ENCODE results near the gene C1QB.
"Not testable (repeated sequence)": the region's sequence is repeated elsewhere in the genome, so short reads cannot be mapped to it uniquely, and the experiment has no call there.

Gene C1QB

DNA sequence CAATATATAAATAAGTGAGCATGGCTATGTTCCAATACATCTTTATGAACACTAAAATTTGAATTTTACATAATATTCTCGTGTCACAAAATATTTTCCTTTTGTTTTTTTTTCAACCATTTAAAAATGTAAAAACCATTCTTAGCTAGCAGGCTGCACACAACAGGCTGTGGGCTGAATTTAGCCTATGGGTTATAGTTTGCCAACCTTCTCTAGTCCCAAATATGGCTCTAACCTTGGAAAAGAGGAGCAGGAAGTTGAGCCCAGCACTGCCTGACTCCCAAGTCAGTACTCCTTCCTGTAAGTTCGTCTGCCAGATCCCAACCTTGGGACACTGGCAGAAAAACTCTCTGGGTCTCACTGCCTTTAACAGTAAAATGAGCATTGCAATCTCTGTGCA, 13.4 kb downstream of the C1QB start:
- no peak for TF ChIP-seq CREB5 (CRISPR knock-in tag; IDR thresholded peaks at IDR 0.05; ENCODE audit: low read depth)
- TF ChIP-seq ZFP3 (CRISPR knock-in tag; IDR thresholded peaks at IDR 0.05), result no peak
- TF ChIP-seq PPARA (CRISPR knock-in tag; IDR thresholded peaks at IDR 0.05; ENCODE audit: borderline replicate concordance), result no peak
- no peak for TF ChIP-seq GLIS3 (CRISPR knock-in tag; IDR thresholded peaks at IDR 0.05)
- TF ChIP-seq RARB (CRISPR knock-in tag; IDR thresholded peaks at IDR 0.05), result no peak
- TF ChIP-seq PATZ1 (CRISPR knock-in tag; IDR thresholded peaks at IDR 0.05; ENCODE audit: borderline replicate concordance), result no peak
- no peak for TF ChIP-seq SNAI2 (CRISPR knock-in tag; IDR thresholded peaks at IDR 0.05)
- TF ChIP-seq BACH2 (CRISPR knock-in tag; IDR thresholded peaks at IDR 0.05; ENCODE audit: borderline replicate concordance), result no peak
- TF ChIP-seq TCF4 (CRISPR knock-in tag; IDR thresholded peaks at IDR 0.05; ENCODE audit: borderline replicate concordance), result no peak
- TF ChIP-seq, protein P1, sequence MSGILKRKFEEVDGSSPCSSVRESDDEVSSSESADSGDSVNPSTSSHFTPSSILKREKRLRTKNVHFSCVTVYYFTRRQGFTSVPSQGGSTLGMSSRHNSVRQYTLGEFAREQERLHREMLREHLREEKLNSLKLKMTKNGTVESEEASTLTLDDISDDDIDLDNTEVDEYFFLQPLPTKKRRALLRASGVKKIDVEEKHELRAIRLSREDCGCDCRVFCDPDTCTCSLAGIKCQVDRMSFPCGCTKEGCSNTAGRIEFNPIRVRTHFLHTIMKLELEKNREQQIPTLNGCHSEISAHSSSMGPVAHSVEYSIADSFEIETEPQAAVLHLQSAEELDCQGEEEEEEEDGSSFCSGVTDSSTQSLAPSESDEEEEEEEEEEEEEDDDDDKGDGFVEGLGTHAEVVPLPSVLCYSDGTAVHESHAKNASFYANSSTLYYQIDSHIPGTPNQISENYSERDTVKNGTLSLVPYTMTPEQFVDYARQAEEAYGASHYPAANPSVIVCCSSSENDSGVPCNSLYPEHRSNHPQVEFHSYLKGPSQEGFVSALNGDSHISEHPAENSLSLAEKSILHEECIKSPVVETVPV (CRISPR knock-in tag; IDR thresholded peaks at IDR 0.05), result no peak
- TF ChIP-seq ZNF565 (CRISPR knock-in tag; conservative IDR thresholded peaks at IDR 0.05; ENCODE audit: low read depth), result no peak
- TF ChIP-seq ESRRG (CRISPR knock-in tag; IDR thresholded peaks at IDR 0.05), result no peak
- TF ChIP-seq OSR1 (CRISPR knock-in tag; IDR thresholded peaks at IDR 0.05), result no peak
- TF ChIP-seq, protein P2, sequence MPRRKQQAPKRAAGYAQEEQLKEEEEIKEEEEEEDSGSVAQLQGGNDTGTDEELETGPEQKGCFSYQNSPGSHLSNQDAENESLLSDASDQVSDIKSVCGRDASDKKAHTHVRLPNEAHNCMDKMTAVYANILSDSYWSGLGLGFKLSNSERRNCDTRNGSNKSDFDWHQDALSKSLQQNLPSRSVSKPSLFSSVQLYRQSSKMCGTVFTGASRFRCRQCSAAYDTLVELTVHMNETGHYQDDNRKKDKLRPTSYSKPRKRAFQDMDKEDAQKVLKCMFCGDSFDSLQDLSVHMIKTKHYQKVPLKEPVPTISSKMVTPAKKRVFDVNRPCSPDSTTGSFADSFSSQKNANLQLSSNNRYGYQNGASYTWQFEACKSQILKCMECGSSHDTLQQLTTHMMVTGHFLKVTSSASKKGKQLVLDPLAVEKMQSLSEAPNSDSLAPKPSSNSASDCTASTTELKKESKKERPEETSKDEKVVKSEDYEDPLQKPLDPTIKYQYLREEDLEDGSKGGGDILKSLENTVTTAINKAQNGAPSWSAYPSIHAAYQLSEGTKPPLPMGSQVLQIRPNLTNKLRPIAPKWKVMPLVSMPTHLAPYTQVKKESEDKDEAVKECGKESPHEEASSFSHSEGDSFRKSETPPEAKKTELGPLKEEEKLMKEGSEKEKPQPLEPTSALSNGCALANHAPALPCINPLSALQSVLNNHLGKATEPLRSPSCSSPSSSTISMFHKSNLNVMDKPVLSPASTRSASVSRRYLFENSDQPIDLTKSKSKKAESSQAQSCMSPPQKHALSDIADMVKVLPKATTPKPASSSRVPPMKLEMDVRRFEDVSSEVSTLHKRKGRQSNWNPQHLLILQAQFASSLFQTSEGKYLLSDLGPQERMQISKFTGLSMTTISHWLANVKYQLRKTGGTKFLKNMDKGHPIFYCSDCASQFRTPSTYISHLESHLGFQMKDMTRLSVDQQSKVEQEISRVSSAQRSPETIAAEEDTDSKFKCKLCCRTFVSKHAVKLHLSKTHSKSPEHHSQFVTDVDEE (CRISPR knock-in tag; IDR thresholded peaks at IDR 0.05), result no peak
- TF ChIP-seq, protein P3, sequence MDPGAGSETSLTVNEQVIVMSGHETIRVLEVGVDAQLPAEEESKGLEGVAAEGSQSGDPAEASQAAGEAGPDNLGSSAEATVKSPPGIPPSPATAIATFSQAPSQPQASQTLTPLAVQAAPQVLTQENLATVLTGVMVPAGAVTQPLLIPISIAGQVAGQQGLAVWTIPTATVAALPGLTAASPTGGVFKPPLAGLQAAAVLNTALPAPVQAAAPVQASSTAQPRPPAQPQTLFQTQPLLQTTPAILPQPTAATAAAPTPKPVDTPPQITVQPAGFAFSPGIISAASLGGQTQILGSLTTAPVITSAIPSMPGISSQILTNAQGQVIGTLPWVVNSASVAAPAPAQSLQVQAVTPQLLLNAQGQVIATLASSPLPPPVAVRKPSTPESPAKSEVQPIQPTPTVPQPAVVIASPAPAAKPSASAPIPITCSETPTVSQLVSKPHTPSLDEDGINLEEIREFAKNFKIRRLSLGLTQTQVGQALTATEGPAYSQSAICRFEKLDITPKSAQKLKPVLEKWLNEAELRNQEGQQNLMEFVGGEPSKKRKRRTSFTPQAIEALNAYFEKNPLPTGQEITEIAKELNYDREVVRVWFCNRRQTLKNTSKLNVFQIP (CRISPR knock-in tag; IDR thresholded peaks at IDR 0.05; ENCODE audit: borderline replicate concordance, low read depth), result no peak
- no peak for TF ChIP-seq ISL1 (CRISPR knock-in tag; IDR thresholded peaks at IDR 0.05)
- TF ChIP-seq ZFP30 (CRISPR knock-in tag; IDR thresholded peaks at IDR 0.05), result no peak
- no peak for TF ChIP-seq CSDC2 (CRISPR knock-in tag; IDR thresholded peaks at IDR 0.05)
- no peak for TF ChIP-seq ARNTL (CRISPR knock-in tag; IDR thresholded peaks at IDR 0.05; ENCODE audit: borderline replicate concordance, low read depth)
- no peak for ATAC-seq

DNA sequence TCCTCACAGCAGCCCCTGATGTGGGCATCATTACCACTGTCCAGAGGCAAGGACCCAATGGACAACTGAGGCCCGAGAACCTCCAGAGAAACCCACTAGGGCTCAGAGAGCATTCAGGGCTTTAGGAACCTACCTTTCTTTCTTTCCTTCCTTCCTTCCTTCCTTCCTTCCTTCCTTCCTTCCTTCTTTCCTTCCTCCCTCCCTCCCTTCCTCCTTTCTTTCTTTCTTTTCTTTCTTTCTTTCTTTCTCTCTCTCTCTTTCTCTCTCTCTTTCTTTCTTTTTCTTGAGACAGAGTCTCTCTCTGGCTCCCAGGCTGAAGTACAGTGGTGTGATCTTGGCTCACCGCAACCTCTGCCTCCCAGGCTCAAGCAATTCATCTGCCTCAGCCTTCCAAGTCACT, 15.8 kb downstream of the C1QB start:
- not testable (repeated sequence) for ATAC-seq

GRCh38 chr1:22670352-22670975, 17.4 kb downstream of the C1QB start:
- ATAC-seq, result no peak
- no peak for TF ChIP-seq OSR1 (CRISPR knock-in tag; IDR thresholded peaks at IDR 0.05)
- TF ChIP-seq, protein P2 (CRISPR knock-in tag; IDR thresholded peaks at IDR 0.05), result no peak
- TF ChIP-seq CREB5 (CRISPR knock-in tag; IDR thresholded peaks at IDR 0.05; ENCODE audit: low read depth), result no peak
- TF ChIP-seq PATZ1 (CRISPR knock-in tag; IDR thresholded peaks at IDR 0.05; ENCODE audit: borderline replicate concordance), result no peak
- TF ChIP-seq ARNTL (CRISPR knock-in tag; IDR thresholded peaks at IDR 0.05; ENCODE audit: borderline replicate concordance, low read depth), result no peak
- no peak for TF ChIP-seq CSDC2 (CRISPR knock-in tag; IDR thresholded peaks at IDR 0.05)
